PFSK-1 (cell line): Measurements from ENCODE around the gene WDR90.

Experiments used
- POLR2AphosphoS5 ChIP-seq: IDR thresholded peaks from 2 replicates; pipeline ENCODE4 v1.6.1; 2012; ENCODE audit warnings: low read depth, mild to moderate bottlenecking, control low read depth, low read length, moderate library complexity
- SIN3A ChIP-seq: IDR thresholded peaks from 2 replicates; pipeline ENCODE4 v1.6.1; 2012; ENCODE audit warnings: mild to moderate bottlenecking, low read length, moderate library complexity, borderline replicate concordance; ENCODE audit not compliant: insufficient read depth
- TAF1 ChIP-seq: IDR thresholded peaks from 2 replicates; pipeline ENCODE4 v1.6.1; 2012; ENCODE audit warnings: low read length, control low read depth, borderline replicate concordance; ENCODE audit not compliant: insufficient read depth

DNA sequence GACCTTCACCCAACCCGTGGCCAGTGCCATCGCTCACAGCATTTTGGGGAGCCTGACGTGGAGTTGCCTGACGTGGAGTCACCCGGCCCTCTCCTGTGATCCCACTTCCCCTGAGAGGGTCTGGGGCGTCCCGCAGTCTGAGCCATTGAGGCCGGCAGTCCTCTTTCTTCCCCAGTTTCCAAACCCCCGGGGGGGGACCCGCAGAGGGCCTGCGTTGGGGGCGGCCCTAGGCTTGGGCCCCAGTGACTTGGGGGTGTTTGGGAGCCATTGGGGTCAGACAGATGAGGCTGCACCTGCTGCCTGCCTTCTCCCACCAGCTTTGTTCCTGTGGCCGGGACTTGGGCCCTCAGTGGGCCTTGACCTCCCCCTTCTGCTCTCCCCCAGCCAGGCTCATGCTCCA is 20.5 kb downstream of the WDR90 start:
- no peak for TF ChIP-seq POLR2AphosphoS5
- TF ChIP-seq SIN3A = no peak
- no peak for TF ChIP-seq TAF1
